Spleen (tissue), 7 donors: ENCODE results near the gene FRAS1.

ENCODE experiments used
- POLR2A ChIP-seq, 3 donors: fragments of 450-650 bp; IDR thresholded peaks; one replicate each; pipeline ENCODE4 v1.5.1; 2017; ENCODE audit warnings: antibody characterized with exemption in 3 of 3, mild to moderate bottlenecking in 1 of 3
- TF ChIP-seq, protein P1 (sequence below), 11 experiments: fragments of 200-600 bp in 7 of 11; fragments of 450-650 bp in 4 of 11; sonication (generic) in 4 of 11; IDR thresholded peaks in 8 of 11; conservative IDR thresholded peaks in 3 of 11; 1 replicate in 7 of 11; 2 replicates in 4 of 11; pipeline versions ENCODE4 v1.4.0 to v1.8.0; 2016 to 2021; ENCODE audit warnings: antibody characterized with exemption in 11 of 11, inconsistent platforms in 4 of 11, mild to moderate bottlenecking in 1 of 11
- donor health status: DM: no; HTN: no; CAD: no; lungs with moderate emphysema.
- donor health status: DM: no; HTN: no; CAD: no.
- donor health status: DM: no; HTN: no; CAD: no.

DNA sequence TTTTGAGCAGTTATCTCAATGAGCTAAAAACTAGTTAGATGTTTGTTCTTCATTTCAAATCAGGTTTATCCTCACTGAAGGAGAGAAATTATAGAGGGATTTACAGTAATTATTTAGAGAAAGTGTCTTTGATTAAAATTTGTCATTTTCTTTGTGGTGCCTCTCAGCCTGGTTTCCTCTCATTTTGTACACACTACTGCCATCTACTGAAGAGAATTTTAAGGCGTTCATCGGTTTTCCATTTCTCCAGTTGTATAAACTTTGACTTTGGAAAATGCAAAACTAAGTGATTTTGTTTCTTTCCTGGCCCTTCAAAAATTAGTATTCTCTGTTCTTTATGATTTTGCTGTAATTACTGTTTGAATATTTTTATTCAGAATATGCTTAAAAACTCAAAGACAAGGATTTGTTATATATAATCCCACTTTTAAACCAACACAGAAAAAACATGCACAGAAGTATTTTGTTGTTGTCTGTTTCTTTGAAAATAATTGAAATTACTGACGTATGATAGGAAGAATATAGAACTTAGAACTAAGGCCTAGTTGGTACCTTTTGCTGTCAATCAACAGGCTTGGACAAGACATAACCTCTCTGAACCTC lies 460.0 kb downstream of the FRAS1 start:
- TF ChIP-seq, protein P1, sequence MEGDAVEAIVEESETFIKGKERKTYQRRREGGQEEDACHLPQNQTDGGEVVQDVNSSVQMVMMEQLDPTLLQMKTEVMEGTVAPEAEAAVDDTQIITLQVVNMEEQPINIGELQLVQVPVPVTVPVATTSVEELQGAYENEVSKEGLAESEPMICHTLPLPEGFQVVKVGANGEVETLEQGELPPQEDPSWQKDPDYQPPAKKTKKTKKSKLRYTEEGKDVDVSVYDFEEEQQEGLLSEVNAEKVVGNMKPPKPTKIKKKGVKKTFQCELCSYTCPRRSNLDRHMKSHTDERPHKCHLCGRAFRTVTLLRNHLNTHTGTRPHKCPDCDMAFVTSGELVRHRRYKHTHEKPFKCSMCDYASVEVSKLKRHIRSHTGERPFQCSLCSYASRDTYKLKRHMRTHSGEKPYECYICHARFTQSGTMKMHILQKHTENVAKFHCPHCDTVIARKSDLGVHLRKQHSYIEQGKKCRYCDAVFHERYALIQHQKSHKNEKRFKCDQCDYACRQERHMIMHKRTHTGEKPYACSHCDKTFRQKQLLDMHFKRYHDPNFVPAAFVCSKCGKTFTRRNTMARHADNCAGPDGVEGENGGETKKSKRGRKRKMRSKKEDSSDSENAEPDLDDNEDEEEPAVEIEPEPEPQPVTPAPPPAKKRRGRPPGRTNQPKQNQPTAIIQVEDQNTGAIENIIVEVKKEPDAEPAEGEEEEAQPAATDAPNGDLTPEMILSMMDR (IDR thresholded peaks at IDR 0.05 in 8 of 11, conservative IDR thresholded peaks at IDR 0.05 in 3 of 11) = peak in 7 of 11 experiments; percentile 19 to 41 (median 28)
- no peak for TF ChIP-seq POLR2A (IDR thresholded peaks at IDR 0.05)
